ENCODE results near the gene HOXD9.

Gene HOXD9

GRCh38 chr2:176078541-176079284 is 43.8 kb upstream of the HOXD9 start:
- Histone ChIP-seq H3K9me3 (ENCODE audit: insufficient read depth, low read length) (peaks cover 39% of the 10 kb centered on the region), H3K4me3 (ENCODE audit: insufficient read length, low read depth) (no peak overlapping the region), H3K36me3 (ENCODE audit: insufficient read depth, insufficient read length, low read length) (no peaks in the 10 kb centered on the region), H3K27me3 (ENCODE audit: insufficient read depth, insufficient read length) (peaks cover 34% of the 10 kb centered on the region), H3K9ac (ENCODE audit: insufficient read length, low read depth) (no peak overlapping the region), H3K4me1 (ENCODE audit: insufficient read depth, insufficient read length) (no peaks in the 10 kb centered on the region)
- no peak for DNase-seq (ENCODE audit: low read depth, low spot score)
- no peak for TF ChIP-seq SUZ12 (IDR thresholded peaks at IDR 0.05; ENCODE audit: extremely low read depth, insufficient read depth, insufficient read length)
- no peak for TF ChIP-seq ZNF274 (IDR thresholded peaks at IDR 0.05; ENCODE audit: low read depth, low read length)
- TF ChIP-seq YY1 (IDR thresholded peaks at IDR 0.05; ENCODE audit: insufficient read depth, insufficient read length) = no peak

GRCh38 chr2:176079285-176079830 is 43.2 kb upstream of the HOXD9 start:
- Histone ChIP-seq H3K4me1 (ENCODE audit: insufficient read depth, insufficient read length) (no peaks in the 10 kb centered on the region), H3K27me3 (ENCODE audit: insufficient read depth, insufficient read length) (peaks cover 41% of the 10 kb centered on the region), H3K9ac (ENCODE audit: insufficient read length, low read depth) (no peak overlapping the region), H3K36me3 (ENCODE audit: insufficient read depth, insufficient read length, low read length) (no peaks in the 10 kb centered on the region), H3K9me3 (ENCODE audit: insufficient read depth, low read length) (peaks cover 39% of the 10 kb centered on the region), H3K4me3 (ENCODE audit: insufficient read length, low read depth) (no peak overlapping the region)
- DNase-seq (ENCODE audit: low read depth, low spot score) = no peak
- TF ChIP-seq YY1 (IDR thresholded peaks at IDR 0.05; ENCODE audit: insufficient read depth, insufficient read length) = no peak

GRCh38 chr2:176079831-176080539 is 42.5 kb upstream of the HOXD9 start:
- Histone ChIP-seq H3K27me3 (ENCODE audit: insufficient read depth, insufficient read length) (peaks cover 47% of the 10 kb centered on the region), H3K9me3 (ENCODE audit: insufficient read depth, low read length) (peaks cover 39% of the 10 kb centered on the region), H3K4me3 (ENCODE audit: insufficient read length, low read depth) (peak overlapping the region; percentile 25), H3K4me1 (ENCODE audit: insufficient read depth, insufficient read length) (no peaks in the 10 kb centered on the region), H3K36me3 (ENCODE audit: insufficient read depth, insufficient read length, low read length) (no peaks in the 10 kb centered on the region), H3K9ac (ENCODE audit: insufficient read length, low read depth) (no peak overlapping the region)
- no peak for DNase-seq (ENCODE audit: low read depth, low spot score)
- TF ChIP-seq ZNF274 (IDR thresholded peaks at IDR 0.05; ENCODE audit: low read depth, low read length) = no peak
- no peak for TF ChIP-seq SUZ12 (IDR thresholded peaks at IDR 0.05; ENCODE audit: extremely low read depth, insufficient read depth, insufficient read length)
- TF ChIP-seq YY1 (IDR thresholded peaks at IDR 0.05; ENCODE audit: insufficient read depth, insufficient read length) = no peak

GRCh38 chr2:176080540-176081375 is 41.8 kb upstream of the HOXD9 start:
- Histone ChIP-seq H3K9me3 (ENCODE audit: insufficient read depth, low read length) (peaks cover 39% of the 10 kb centered on the region), H3K9ac (ENCODE audit: insufficient read length, low read depth) (no peak overlapping the region), H3K27me3 (ENCODE audit: insufficient read depth, insufficient read length) (peaks cover 55% of the 10 kb centered on the region), H3K4me3 (ENCODE audit: insufficient read length, low read depth) (peak overlapping the region; percentile 25), H3K4me1 (ENCODE audit: insufficient read depth, insufficient read length) (no peaks in the 10 kb centered on the region), H3K36me3 (ENCODE audit: insufficient read depth, insufficient read length, low read length) (no peaks in the 10 kb centered on the region)
- TF ChIP-seq ZNF274 (IDR thresholded peaks at IDR 0.05; ENCODE audit: low read depth, low read length) (no peak), YY1 (IDR thresholded peaks at IDR 0.05; ENCODE audit: insufficient read depth, insufficient read length) (no peak), SUZ12 (IDR thresholded peaks at IDR 0.05; ENCODE audit: extremely low read depth, insufficient read depth, insufficient read length) (no peak)
- DNase-seq (ENCODE audit: low read depth, low spot score) = no peak

- Histone ChIP-seq H3K27me3 (ENCODE audit: insufficient read depth, insufficient read length) (peaks cover 61% of the 10 kb centered on the region), H3K4me1 (ENCODE audit: insufficient read depth, insufficient read length) (no peaks in the 10 kb centered on the region), H3K4me3 (ENCODE audit: insufficient read length, low read depth) (no peak overlapping the region), H3K9me3 (ENCODE audit: insufficient read depth, low read length) (peaks cover 39% of the 10 kb centered on the region), H3K36me3 (ENCODE audit: insufficient read depth, insufficient read length, low read length) (no peaks in the 10 kb centered on the region), H3K9ac (ENCODE audit: insufficient read length, low read depth) (no peak overlapping the region)
- TF ChIP-seq SUZ12 (IDR thresholded peaks at IDR 0.05; ENCODE audit: extremely low read depth, insufficient read depth, insufficient read length) = no peak
- no peak for TF ChIP-seq YY1 (IDR thresholded peaks at IDR 0.05; ENCODE audit: insufficient read depth, insufficient read length)
- TF ChIP-seq ZNF274 (IDR thresholded peaks at IDR 0.05; ENCODE audit: low read depth, low read length) = no peak
- DNase-seq (ENCODE audit: low read depth, low spot score) = no peak
These were observed 41.1 kb upstream of the HOXD9 start for GRCh38 chr2:176081376-176081836.

- DNase-seq (ENCODE audit: low read depth, low spot score) = no peak
- no peak overlapping the region for H3K4me3 ChIP-seq (ENCODE audit: insufficient read length, low read depth)
- H3K27me3 ChIP-seq (ENCODE audit: insufficient read depth, insufficient read length) = peaks cover 67% of the 10 kb centered on the region
- H3K36me3 ChIP-seq (ENCODE audit: insufficient read depth, insufficient read length, low read length) = no peaks in the 10 kb centered on the region
- H3K4me1 ChIP-seq (ENCODE audit: insufficient read depth, insufficient read length) = no peaks in the 10 kb centered on the region
- no peak overlapping the region for H3K9ac ChIP-seq (ENCODE audit: insufficient read length, low read depth)
- TF ChIP-seq ZNF274 (IDR thresholded peaks at IDR 0.05; ENCODE audit: low read depth, low read length) (no peak), YY1 (IDR thresholded peaks at IDR 0.05; ENCODE audit: insufficient read depth, insufficient read length) (no peak), SUZ12 (IDR thresholded peaks at IDR 0.05; ENCODE audit: extremely low read depth, insufficient read depth, insufficient read length) (no peak)
- peaks cover 39% of the 10 kb centered on the region for H3K9me3 ChIP-seq (ENCODE audit: insufficient read depth, low read length)
These were observed 40.5 kb upstream of the HOXD9 start for GRCh38 chr2:176081837-176082524.
